GM13976 (cell line): Measurements from ENCODE around the gene PNMA8B.

Experiments used
- DNase-seq: peaks from one replicate; pipeline ENCODE4 v3.0.0; 2012; ENCODE audit warnings: low spot score
- CTCF ChIP-seq: IDR thresholded peaks from 2 replicates; pipeline ENCODE4 v1.5.1; 2012; ENCODE audit warnings: borderline replicate concordance, mild to moderate bottlenecking; ENCODE audit not compliant: insufficient read depth; ENCODE audit errors: extremely low read depth, missing control alignments, control extremely low read depth
- in situ Hi-C: fragments of 300-500 bp; cut with MboI; formaldehyde crosslinking; loops from one replicate; pipeline ENCODE4 v1.12.0; 2022; ENCODE audit warnings: low sequenced_read_pairs, mixed read lengths, inconsistent platforms; ENCODE audit not compliant: unreplicated experiment

The PNMA8B gene

DNA sequence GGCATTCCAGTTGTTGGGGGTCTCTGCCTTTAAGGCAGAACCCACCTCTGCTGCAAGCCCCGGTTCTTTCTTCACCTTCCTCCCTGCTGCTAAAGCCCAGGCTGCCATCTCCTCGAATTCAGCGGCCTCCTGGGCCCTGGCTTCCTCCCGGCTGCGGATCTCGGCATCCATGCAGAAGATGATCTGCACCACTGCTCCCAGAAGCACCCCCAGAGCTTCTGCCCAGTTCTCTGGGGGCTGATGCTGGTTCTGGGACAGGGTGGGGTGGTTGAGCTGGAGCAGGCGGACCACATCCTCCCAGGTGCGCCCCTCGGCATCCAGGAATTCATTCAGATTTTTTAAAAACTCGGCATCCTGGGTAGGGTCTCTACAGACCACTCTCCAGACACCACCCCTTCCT is 25.3 kb downstream of the PNMA8B start:
- in situ Hi-C loops = no loop called here
- no peak for DNase-seq
- no peak for TF ChIP-seq CTCF

- DNase-seq = no peak
- TF ChIP-seq CTCF = no peak
- in situ Hi-C loops = no loop called here
Observed at GRCh38 chr19:46469541-46470185, 26.0 kb downstream of the PNMA8B start.

DNA sequence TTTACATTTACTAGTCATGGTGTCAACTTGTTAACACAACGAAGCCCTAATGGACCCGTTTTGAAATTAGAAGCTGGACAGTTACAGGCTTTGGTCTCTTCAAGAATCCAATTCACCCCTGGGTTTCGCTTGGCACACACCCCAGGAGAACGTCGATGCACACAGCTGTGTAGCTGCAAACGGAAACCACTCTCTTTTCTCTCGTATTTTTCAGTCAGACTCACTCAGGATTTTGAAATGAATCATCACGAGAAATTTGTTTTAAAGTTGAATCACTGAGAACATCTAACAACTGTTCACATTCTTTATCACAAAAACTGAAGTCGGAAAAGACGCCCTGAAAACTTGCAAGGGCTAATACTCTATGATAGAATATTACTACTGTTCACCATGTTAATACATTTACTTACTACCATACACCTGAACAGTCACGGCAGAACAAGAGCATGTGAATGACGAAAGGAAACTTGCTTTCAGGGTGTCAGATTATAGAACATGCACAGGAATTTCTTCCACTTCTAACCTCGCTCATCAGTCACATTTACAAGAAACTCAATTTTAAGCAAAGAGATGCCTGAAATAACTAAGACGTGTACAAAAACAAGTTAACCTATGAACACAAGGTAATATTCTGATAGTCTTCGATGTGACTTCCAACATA is 29.0 kb downstream of the PNMA8B start:
- peak; percentile 73 for DNase-seq
- no peak for TF ChIP-seq CTCF
- in situ Hi-C loops = no loop called here

DNA sequence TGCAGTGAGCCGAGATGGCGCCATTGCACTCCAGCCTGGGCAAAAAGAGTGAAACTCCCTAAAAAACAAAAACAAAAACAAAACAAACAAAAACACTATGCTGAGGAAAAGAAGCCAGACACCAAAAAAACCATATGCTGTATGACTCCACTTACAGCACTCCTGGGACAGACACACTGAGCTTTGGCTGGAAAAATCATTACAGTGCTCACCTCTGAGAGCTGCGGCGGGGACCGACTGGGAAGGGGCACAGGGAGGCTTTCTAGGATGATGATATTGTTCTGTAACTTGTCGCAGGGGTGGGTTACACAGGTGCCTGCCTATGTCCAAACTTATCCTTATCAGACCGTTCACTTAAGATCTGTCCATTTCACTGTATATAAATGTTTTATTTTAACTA is 32.2 kb downstream of the PNMA8B start:
- TF ChIP-seq CTCF = no peak
- no peak for DNase-seq
- in situ Hi-C loops = no loop called here

- TF ChIP-seq CTCF = no peak
- in situ Hi-C loops = no loop called here
- DNase-seq = no peak
Observed at GRCh38 chr19:46461537-46461936, 34.1 kb downstream of the PNMA8B start.

GRCh38 chr19:46460981-46461380 is 34.7 kb downstream of the PNMA8B start:
- DNase-seq = no peak
- TF ChIP-seq CTCF = no peak
- in situ Hi-C loops = no loop called here
